CD8-positive, alpha-beta memory T cell (primary cell): ENCODE results near the gene ADAM29. TPM values are rescaled to one million over a fixed set of nuclear protein-coding genes. Genes with fewer than 3 reads are reported as not detected.

Experiments used
- CTCF ChIA-PET: fragments of 350-600 bp; sonication (Branson Sonifier 250); formaldehyde crosslinking; loops from one replicate; lab custom pipeline; 2021; ENCODE audit warnings: antibody characterized with exemption; lab: Charles Lee
- POLR2A ChIA-PET: fragments of 350-600 bp; sonication (Branson Sonifier 250); formaldehyde crosslinking; loops from one replicate; lab custom pipeline; 2021; ENCODE audit warnings: antibody characterized with exemption; lab: Charles Lee
- DNase-seq, 5 donors: peaks; one replicate each; pipeline versions ENCODE4 v3.0.0 to v3.0.0-alpha.2; 2020 to 2022; ENCODE audit warnings: mixed read lengths in 1 of 5
- H3K27ac ChIP-seq: one replicate; pipeline ENCODE4 v1.7.0; 2013; ENCODE audit warnings: low read depth, mild to moderate bottlenecking, low read length, moderate library complexity
- H3K27me3 ChIP-seq: 2 replicates; pipeline ENCODE4 v1.7.0; 2013; ENCODE audit warnings: low read length, mild to moderate bottlenecking; ENCODE audit not compliant: insufficient read depth, poor library complexity, severe bottlenecking
- H3K36me3 ChIP-seq: 2 replicates; pipeline ENCODE4 v1.7.0; 2013; ENCODE audit warnings: mild to moderate bottlenecking, low read length, moderate library complexity; ENCODE audit not compliant: insufficient read depth
- H3K4me1 ChIP-seq: 2 replicates; pipeline ENCODE4 v1.7.0; 2013; ENCODE audit warnings: mild to moderate bottlenecking, low read length, moderate library complexity; ENCODE audit not compliant: insufficient read depth
- H3K4me3 ChIP-seq: 2 replicates; pipeline ENCODE4 v1.7.0; 2013; ENCODE audit warnings: mild to moderate bottlenecking, low read length
- H3K9me3 ChIP-seq: 2 replicates; pipeline ENCODE4 v1.7.0; 2013; ENCODE audit warnings: mild to moderate bottlenecking, low read length
- H3K27ac Mint-ChIP-seq, 8 donors: one replicate each; pipeline ENCODE4 v1.8.0; 2020 to 2021; ENCODE audit warnings: mixed read lengths in 8 of 8, mild to moderate bottlenecking in 6 of 8, inconsistent platforms in 3 of 8, moderate library complexity in 3 of 8
- H3K27me3 Mint-ChIP-seq, 2 donors: one replicate each; pipeline ENCODE4 v1.8.0; 2020 to 2021; ENCODE audit warnings: mixed read lengths in 2 of 2, mild to moderate bottlenecking in 1 of 2, moderate library complexity in 1 of 2
- H3K36me3 Mint-ChIP-seq, 3 donors: one replicate each; pipeline ENCODE4 v1.8.0; 2020 to 2021; ENCODE audit warnings: mixed read lengths in 3 of 3, inconsistent platforms in 1 of 3, mild to moderate bottlenecking in 1 of 3
- H3K4me1 Mint-ChIP-seq, 3 donors: one replicate each; pipeline ENCODE4 v1.8.0; 2020 to 2021; ENCODE audit warnings: mixed read lengths in 3 of 3, inconsistent platforms in 1 of 3, mild to moderate bottlenecking in 1 of 3
- H3K4me3 Mint-ChIP-seq, 7 donors: one replicate each; pipeline ENCODE4 v1.8.0; 2020 to 2021; ENCODE audit warnings: mixed read lengths in 7 of 7, mild to moderate bottlenecking in 6 of 7, moderate library complexity in 4 of 7, inconsistent platforms in 2 of 7
- H3K9me3 Mint-ChIP-seq, 5 donors: one replicate each; pipeline ENCODE4 v1.8.0; 2020 to 2022; ENCODE audit warnings: mixed read lengths in 5 of 5, mild to moderate bottlenecking in 3 of 5, moderate library complexity in 2 of 5, inconsistent platforms in 1 of 5
- polyA plus RNA-seq: library from polyadenylated mRNA; unstranded; fragments of 300-500 nt; fragmentation: Illumina TruSeq; gene quantifications from one replicate; pipeline ENCODE4 v1.2.3, GENCODE V29; 2021
- total RNA-seq, 2 experiments: library from RNA; stranded (reverse); gene quantifications; one replicate each; pipeline ENCODE4 v1.2.3, GENCODE V29; 2021

The ADAM29 gene
- total and polyA plus RNA-seq, 3 experiments from 2014 or later = 0.53 TPM; not detected in 2

DNA sequence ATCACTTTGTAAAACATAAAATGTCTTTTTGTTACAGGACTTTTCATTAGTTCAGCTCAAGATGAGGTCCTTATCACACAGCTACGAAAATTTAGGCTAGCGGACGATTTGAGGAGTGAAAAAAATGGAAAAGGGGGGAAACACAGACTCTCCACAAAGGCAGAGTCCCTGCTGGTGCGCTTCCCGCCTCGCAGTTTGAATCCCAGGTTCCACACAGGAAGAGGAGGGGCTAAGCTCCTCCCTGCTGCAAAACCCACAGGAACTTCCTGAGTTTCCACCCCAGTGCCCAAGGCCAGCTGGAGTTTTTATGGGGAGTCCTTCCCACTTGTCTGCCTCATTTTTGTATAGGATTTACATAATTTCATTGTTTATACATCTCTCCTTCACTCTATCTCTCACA is 11.2 kb downstream of the ADAM29 start:
- Mint-ChIP-seq H3K36me3 (no peaks in the 10 kb centered on the region), H3K4me1 (no peaks in the 10 kb centered on the region), H3K27me3 (no peaks in the 10 kb centered on the region), H3K27ac (peak overlapping the region in 1 of 8 donors; percentile 78), H3K4me3 (no peak overlapping the region), H3K9me3 (peaks cover 2 to 12% (median 4%) of the 10 kb centered on the region in 5 donors)
- Histone ChIP-seq H3K27ac (no peak overlapping the region), H3K36me3 (no peaks in the 10 kb centered on the region), H3K9me3 (no peaks in the 10 kb centered on the region), H3K27me3 (no peaks in the 10 kb centered on the region), H3K4me1 (no peaks in the 10 kb centered on the region), H3K4me3 (no peak overlapping the region)
- DNase-seq = no peak
- CTCF ChIA-PET = no interaction called here
- POLR2A ChIA-PET = no interaction called here

DNA sequence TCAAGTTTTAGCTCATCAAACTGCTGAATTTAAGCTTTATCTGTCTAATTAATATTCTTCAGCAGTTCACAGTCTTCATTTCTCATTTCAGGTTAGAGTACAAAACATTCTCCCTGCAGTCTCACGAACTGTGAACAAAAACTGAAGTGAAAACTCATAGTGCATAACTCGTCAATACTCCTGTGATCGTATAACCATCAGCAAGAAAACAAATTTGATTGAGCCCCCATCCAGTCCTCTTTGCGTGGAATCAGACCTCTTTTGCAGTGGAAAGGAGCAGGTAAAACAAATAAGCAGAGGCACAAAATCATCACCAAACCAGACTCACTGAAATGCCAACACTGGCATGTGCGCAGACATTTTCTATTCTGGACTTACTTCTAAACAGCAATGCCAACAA is 12.7 kb downstream of the ADAM29 start:
- Mint-ChIP-seq H3K36me3 (no peaks in the 10 kb centered on the region), H3K27me3 (no peaks in the 10 kb centered on the region), H3K27ac (no peak overlapping the region), H3K9me3 (peaks cover 2 to 12% (median 4%) of the 10 kb centered on the region in 5 donors), H3K4me1 (no peaks in the 10 kb centered on the region), H3K4me3 (no peak overlapping the region)
- no peaks in the 10 kb centered on the region for H3K9me3 ChIP-seq
- H3K27ac ChIP-seq = no peak overlapping the region
- no peaks in the 10 kb centered on the region for H3K27me3 ChIP-seq
- no peaks in the 10 kb centered on the region for H3K4me1 ChIP-seq
- H3K36me3 ChIP-seq = no peaks in the 10 kb centered on the region
- ChIA-PET POLR2A (no interaction called here), CTCF (no interaction called here)
- H3K4me3 ChIP-seq = no peak overlapping the region
- DNase-seq = no peak

DNA sequence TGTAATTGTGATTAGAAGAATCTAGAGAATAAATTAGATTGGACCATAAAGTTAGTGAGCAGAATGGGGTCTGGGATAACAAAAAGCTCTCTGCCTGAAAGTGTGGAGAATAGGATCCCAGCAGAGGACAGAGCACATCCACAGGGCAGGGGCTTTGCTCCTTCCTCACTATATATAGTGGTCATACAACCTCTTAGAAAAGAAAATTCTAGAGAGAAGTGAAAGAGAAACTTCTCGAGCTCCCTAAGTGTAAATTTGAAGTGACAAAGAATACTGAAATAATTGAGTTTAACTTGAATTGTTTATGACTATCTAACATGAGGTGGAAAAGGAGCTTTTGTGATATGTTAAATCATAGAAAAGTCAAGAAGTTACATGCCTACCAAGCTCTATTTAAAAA is 14.9 kb downstream of the ADAM29 start:
- ChIA-PET POLR2A (no interaction called here), CTCF (no interaction called here)
- H3K4me3 ChIP-seq = no peak overlapping the region
- no peaks in the 10 kb centered on the region for H3K4me1 Mint-ChIP-seq
- no peak overlapping the region for H3K27ac Mint-ChIP-seq
- no peaks in the 10 kb centered on the region for H3K9me3 ChIP-seq
- H3K4me1 ChIP-seq = no peaks in the 10 kb centered on the region
- no peaks in the 10 kb centered on the region for H3K27me3 Mint-ChIP-seq
- H3K36me3 ChIP-seq = no peaks in the 10 kb centered on the region
- H3K9me3 Mint-ChIP-seq = peaks cover 2 to 19% (median 4%) of the 10 kb centered on the region in 5 donors
- no peaks in the 10 kb centered on the region for H3K27me3 ChIP-seq
- H3K36me3 Mint-ChIP-seq = no peaks in the 10 kb centered on the region
- H3K4me3 Mint-ChIP-seq = no peak overlapping the region
- no peak overlapping the region for H3K27ac ChIP-seq
- DNase-seq = no peak

DNA sequence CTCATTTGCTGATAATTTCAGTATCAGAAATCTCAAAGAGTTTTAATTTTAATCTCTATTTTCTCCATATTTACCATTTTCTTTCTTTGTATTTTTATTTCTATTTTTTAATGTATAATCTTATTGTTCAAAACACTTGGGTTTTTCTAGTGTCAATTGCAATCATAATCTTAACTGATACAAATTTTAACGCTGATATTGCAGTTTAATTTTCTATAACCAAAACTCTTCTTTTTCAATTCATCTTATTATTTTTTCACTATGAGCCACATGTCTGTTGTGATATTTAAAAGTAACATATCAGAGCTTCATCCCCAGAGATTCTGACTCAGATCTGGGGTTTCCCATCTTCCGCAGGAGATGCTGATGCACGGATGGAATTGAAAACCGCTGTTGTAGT is 16.2 kb downstream of the ADAM29 start:
- CTCF ChIA-PET = no interaction called here
- POLR2A ChIA-PET = no interaction called here

DNA sequence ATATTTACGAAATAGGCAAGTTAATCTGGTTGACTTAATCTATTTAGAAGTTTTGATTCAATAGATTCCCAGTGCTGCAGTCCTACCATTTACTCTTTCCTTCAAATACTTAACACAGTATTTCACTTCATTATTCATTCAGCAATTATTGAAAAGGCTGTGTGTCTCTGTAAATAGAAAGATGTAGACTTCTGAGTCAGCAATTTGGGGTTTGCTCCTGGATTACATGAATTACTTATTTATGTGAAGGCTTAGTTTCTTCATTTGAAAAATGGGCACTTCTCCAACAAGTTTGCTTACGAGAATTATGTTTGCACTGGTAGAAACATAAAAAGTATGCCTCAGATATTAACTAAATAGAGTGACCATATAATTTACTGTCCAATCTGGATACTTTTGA is 17.4 kb downstream of the ADAM29 start:
- H3K36me3 Mint-ChIP-seq = no peaks in the 10 kb centered on the region
- H3K4me3 ChIP-seq = no peak overlapping the region
- H3K27ac Mint-ChIP-seq = no peak overlapping the region
- peaks cover 0 to 11% (median 2%) of the 10 kb centered on the region in 5 donors for H3K9me3 Mint-ChIP-seq
- no peaks in the 10 kb centered on the region for H3K27me3 ChIP-seq
- no peaks in the 10 kb centered on the region for H3K27me3 Mint-ChIP-seq
- ChIA-PET POLR2A (no interaction called here), CTCF (no interaction called here)
- DNase-seq = no peak
- H3K4me3 Mint-ChIP-seq = no peak overlapping the region
- H3K9me3 ChIP-seq = no peaks in the 10 kb centered on the region
- no peak overlapping the region for H3K27ac ChIP-seq
- H3K36me3 ChIP-seq = no peaks in the 10 kb centered on the region
- peaks cover 0 to 3% (median 0%) of the 10 kb centered on the region in 3 donors for H3K4me1 Mint-ChIP-seq
- no peaks in the 10 kb centered on the region for H3K4me1 ChIP-seq

More for the DNA sequence above, 16.2 kb downstream of the ADAM29 start:
- Mint-ChIP-seq H3K4me3 (no peak overlapping the region), H3K36me3 (no peaks in the 10 kb centered on the region), H3K27ac (no peak overlapping the region), H3K4me1 (peaks cover 0 to 3% (median 0%) of the 10 kb centered on the region in 3 donors), H3K27me3 (no peaks in the 10 kb centered on the region), H3K9me3 (peaks cover 2 to 16% (median 4%) of the 10 kb centered on the region in 5 donors)
- no peaks in the 10 kb centered on the region for H3K4me1 ChIP-seq
- no peaks in the 10 kb centered on the region for H3K9me3 ChIP-seq
- no peak overlapping the region for H3K4me3 ChIP-seq
- H3K36me3 ChIP-seq = no peaks in the 10 kb centered on the region
- H3K27me3 ChIP-seq = no peaks in the 10 kb centered on the region
- DNase-seq = no peak
- no peak overlapping the region for H3K27ac ChIP-seq

DNA sequence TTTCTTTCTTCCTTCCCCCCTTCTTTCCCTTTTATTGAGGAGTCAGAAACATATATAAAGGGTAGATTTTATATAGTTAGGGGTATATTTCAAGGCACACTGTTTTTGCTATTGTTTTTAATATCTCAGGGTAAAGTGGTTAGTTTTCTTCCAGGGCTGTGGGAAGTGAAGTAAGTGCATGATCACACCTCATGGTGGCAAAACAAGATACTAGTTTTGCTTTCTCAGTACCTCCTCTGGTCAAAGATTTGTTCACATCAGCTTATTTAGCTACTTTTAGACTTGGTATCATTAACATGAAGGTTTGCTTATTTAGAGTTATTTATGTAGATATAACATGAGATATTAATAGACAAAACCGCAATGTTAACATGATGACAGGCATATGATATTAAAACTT is 21.8 kb downstream of the ADAM29 start:
- H3K4me1 Mint-ChIP-seq = peaks cover 0 to 3% (median 0%) of the 10 kb centered on the region in 3 donors

DNA sequence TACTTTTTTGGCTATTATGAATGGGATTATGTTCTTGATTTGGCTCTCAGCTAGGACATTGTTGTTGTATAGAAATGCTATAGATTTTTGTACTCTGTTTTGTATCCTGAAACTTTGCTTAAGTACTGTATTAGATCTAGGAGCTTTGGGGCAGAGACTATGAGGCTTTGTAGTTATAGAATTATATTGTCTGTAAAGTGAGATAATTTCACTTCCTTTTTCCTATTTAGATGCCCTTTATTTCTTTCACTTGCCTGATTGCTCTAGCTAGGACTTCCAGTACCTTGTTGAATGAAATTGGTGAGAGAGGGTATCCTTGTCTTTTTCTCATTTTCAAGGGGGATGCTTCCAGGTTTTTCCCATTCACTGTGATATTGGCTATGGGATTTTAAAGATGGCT is 28.1 kb downstream of the ADAM29 start:
- H3K27ac ChIP-seq = no peak overlapping the region
- no peaks in the 10 kb centered on the region for H3K4me1 Mint-ChIP-seq
- ChIA-PET POLR2A (no interaction called here), CTCF (no interaction called here)
- no peaks in the 10 kb centered on the region for H3K27me3 ChIP-seq
- H3K4me3 ChIP-seq = no peak overlapping the region
- H3K9me3 Mint-ChIP-seq = peaks cover 1 to 29% (median 7%) of the 10 kb centered on the region in 5 donors
- no peak overlapping the region for H3K27ac Mint-ChIP-seq
- H3K9me3 ChIP-seq = no peaks in the 10 kb centered on the region
- peaks cover 0 to 2% (median 0%) of the 10 kb centered on the region in 3 donors for H3K36me3 Mint-ChIP-seq
- no peaks in the 10 kb centered on the region for H3K27me3 Mint-ChIP-seq
- no peak for DNase-seq
- H3K4me1 ChIP-seq = no peaks in the 10 kb centered on the region
- H3K36me3 ChIP-seq = no peaks in the 10 kb centered on the region
- H3K4me3 Mint-ChIP-seq = no peak overlapping the region

More for the DNA sequence above, 21.8 kb downstream of the ADAM29 start:
- Mint-ChIP-seq H3K27ac (no peak overlapping the region), H3K4me3 (no peak overlapping the region), H3K9me3 (peaks cover 1 to 8% (median 5%) of the 10 kb centered on the region in 5 donors), H3K27me3 (no peaks in the 10 kb centered on the region), H3K36me3 (peaks cover 0 to 3% (median 0%) of the 10 kb centered on the region in 3 donors)
- H3K9me3 ChIP-seq = no peaks in the 10 kb centered on the region
- no peaks in the 10 kb centered on the region for H3K27me3 ChIP-seq
- no peaks in the 10 kb centered on the region for H3K4me1 ChIP-seq
- ChIA-PET CTCF (no interaction called here), POLR2A (no interaction called here)
- H3K27ac ChIP-seq = no peak overlapping the region
- DNase-seq = no peak
- H3K4me3 ChIP-seq = no peak overlapping the region
- H3K36me3 ChIP-seq = no peaks in the 10 kb centered on the region

DNA sequence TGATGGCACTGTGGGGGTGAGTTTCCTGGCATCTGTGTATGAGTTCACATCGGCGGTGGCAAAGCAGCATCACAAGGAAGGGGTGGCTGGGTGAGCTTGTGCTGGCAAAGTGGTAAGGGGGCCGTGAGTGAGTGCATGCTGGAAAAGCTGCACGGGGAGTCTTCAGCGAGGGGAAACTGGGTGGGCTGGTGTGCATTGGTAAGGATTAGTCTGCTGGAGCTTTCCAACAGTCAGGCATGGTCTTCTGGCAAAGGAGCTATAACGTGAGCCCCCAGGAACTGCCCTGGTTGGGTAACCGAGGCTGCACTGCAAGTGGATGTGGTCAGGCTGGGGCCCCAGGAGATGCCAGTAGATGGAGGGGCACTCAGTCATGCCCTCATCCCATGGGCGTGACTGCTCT is 30.7 kb downstream of the ADAM29 start:
- POLR2A ChIA-PET = no interaction called here
- Histone ChIP-seq H3K4me3 (no peak overlapping the region), H3K4me1 (no peaks in the 10 kb centered on the region), H3K27me3 (no peaks in the 10 kb centered on the region), H3K9me3 (no peaks in the 10 kb centered on the region), H3K36me3 (no peaks in the 10 kb centered on the region), H3K27ac (no peak overlapping the region)
- no peaks in the 10 kb centered on the region for H3K27me3 Mint-ChIP-seq
- no peaks in the 10 kb centered on the region for H3K36me3 Mint-ChIP-seq
- H3K4me3 Mint-ChIP-seq = no peak overlapping the region
- no peak for DNase-seq
- CTCF ChIA-PET = no interaction called here
- peaks cover 0 to 29% (median 2%) of the 10 kb centered on the region in 5 donors for H3K9me3 Mint-ChIP-seq
- no peaks in the 10 kb centered on the region for H3K4me1 Mint-ChIP-seq
- no peak overlapping the region for H3K27ac Mint-ChIP-seq
